HG03060 (cell line): ENCODE measurements around the gene TRAF6.
"Not testable (repeated sequence)": the region's sequence is repeated elsewhere in the genome, so short reads cannot be mapped to it uniquely, and the experiment has no call there.

Source experiments
- ATAC-seq: cut with Tn5 transposase; IDR thresholded peaks from one replicate; pipeline ENCODE4 v1.9.1; 2021; ENCODE audit warnings: low read depth, moderate number of reproducible peaks; ENCODE audit not compliant: unreplicated experiment

TRAF6 gene

GRCh38 chr11:36498721-36499120, 11.4 kb downstream of the TRAF6 start:
- ATAC-seq = no peak

DNA sequence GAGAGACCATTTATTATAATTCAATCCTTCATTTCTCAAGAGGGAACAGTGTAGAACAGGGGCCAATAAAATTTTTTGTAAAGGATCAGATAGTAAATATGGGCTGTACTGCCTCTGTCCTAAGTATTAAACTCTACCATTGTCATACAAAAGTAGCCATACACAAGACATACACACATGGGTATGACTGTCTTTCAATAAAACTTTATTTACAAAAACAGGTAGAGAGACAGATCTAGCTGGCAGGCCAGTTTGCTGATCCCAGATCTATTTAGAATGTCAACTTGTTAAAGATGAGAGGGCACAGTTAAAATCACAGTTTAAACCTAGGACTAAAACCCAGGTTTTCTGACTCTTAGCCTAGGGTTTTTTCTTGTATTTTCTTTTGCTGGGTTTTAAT, 16.7 kb downstream of the TRAF6 start:
- no peak for ATAC-seq

- ATAC-seq = no peak
Observed at GRCh38 chr11:36492724-36493304, 17.3 kb downstream of the TRAF6 start.

DNA sequence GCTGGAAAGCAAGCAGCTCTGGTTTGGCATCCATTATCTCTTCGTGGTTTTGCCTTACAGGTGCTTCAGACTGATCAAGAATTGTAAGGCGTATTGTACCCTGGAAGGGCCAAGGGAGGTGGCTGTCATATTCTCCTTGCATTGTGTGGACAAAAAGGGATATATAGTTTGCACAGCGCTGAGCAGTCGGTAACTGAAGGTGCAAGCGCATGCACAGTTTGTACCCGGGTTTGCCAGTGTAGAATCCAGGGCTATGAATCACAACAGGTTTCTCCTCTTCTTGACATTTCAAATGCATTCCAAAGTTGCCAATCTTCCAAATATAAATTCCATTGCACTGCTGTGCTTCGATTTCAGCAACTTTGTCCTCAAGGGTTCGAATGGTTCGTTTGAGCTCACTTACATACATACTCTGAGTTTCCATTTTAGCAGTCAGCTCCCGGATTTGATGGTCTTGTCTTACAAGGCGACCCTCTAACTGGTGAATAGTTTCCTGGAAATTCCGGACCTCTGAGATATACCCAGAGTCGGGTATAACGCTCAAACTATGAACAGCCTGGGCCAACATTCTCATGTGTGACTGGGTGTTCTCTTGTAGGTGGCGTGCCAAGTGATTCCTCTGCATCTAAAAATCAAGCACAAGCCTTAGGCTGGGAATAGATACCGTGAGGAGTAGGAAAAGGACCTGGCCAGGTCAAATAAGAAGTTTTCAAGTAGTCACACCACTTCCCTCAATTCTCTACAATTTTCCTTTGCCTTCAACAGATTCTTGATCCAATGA, 19.9 kb downstream of the TRAF6 start:
- no peak for ATAC-seq

DNA sequence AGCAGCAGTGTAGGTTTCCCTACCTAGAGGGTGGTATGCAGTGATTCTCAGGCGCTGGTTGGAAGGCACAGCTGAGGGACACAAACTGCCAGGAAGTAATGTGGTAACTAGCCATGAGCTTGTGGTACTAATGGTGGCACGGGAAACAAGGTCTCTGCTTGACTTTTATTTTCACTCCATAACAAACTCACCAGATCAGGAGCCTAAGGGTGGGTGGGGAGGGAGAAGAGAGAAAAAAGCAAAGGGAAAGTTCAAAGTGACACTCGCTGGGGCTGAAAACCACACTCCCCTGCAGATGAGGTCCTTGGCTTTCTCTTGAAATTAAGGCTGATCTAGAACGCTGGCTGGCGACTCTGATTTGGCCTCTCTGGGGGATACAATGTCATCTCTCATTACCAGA, 22.0 kb downstream of the TRAF6 start:
- ATAC-seq = no peak

DNA sequence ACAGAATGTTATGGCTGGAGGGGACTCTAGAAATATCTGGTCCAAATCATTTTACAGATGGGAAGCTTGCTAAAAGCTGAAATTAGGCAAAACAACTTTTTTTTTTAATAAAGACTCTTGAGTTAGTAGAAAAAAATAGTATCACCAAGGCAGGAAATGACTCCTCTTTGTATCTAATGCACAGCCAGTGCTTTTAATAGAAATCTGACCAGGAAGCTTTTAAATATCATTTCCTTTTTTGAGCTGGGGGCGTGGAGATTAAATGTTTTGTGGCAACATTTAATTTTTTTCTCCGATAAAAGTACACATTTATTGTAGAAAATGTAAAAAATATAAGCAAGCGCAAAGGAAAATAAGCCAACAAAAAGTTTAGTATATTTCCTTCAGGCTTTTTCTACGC, 22.5 kb downstream of the TRAF6 start:
- no peak for ATAC-seq

DNA sequence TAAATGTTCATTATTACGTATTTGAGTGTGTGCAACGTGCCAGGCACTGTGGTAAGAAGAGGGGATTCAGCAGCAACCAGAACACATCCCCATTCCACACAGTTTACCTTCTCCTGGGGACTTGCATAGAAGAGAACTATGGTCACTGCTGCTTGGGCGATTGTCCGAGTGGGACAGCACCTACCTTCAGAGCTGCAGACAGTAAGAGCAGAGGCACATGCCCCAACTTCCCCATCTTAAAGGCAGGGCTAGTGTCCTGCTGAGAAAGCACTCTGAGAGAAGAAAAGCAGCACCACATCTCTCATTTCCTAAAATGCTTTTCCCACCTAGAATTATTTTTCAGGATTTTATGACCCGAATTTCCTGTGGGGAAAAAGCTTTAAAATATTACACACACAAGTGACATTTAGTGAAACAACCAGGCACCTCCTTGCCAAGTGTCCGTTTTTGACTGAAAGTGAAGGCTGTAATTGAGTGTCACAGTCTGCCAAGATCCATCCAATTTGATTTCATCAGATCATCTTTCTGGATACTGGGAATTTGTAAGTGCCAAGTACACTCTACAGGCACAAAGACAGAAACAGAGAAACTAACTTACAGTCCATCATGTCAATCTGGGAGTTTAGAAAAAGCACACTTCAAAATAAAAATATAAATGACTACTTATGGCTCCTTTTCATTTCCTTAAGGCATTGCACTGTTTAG, 24.6 kb downstream of the TRAF6 start:
- ATAC-seq = no peak

DNA sequence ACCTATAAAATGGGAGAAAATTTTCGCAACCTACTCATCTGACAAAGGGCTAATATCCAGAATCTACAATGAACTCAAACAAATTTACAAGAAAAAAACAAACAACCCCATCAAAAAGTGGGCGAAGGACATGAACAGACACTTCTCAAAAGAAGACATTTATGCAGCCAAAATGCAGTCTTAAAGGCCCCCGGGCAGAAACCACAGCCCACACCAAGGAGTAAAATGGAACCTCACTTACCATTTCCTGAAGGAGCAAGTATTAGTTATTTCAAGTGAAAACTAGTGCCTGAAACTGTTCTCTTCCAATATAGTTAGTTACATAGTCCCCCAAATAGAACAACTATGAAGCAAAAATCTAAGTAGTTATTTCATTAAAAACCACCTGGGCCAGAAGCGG, 27.0 kb downstream of the TRAF6 start:
- ATAC-seq = not testable (repeated sequence)

GRCh38 chr11:36480833-36481232, 29.2 kb downstream of the TRAF6 start:
- ATAC-seq = no peak

GRCh38 chr11:36478700-36479329, 31.3 kb downstream of the TRAF6 start:
- ATAC-seq = no peak

DNA sequence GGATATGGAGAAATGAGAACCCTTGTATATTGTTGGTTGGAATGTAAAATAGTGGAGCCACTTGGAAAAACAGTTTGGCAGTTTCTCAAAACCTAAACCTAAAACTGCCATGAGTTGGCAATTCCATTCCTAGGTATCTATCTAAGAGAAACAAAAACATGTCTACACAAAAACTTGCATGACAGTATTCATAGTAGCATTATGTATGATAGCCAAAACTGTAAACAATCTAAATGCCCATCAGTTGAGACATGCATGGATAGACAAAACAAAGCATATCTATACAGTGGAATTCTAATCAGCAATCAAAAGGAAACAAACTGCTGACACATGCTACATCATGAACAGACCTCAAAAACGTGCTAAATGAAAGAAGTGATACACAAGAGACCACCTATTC, 34.9 kb downstream of the TRAF6 start:
- no peak for ATAC-seq

GRCh38 chr11:36471577-36471976, 38.5 kb downstream of the TRAF6 start:
- ATAC-seq = no peak

GRCh38 chr11:36469881-36470802, 39.9 kb downstream of the TRAF6 start:
- no peak for ATAC-seq

DNA sequence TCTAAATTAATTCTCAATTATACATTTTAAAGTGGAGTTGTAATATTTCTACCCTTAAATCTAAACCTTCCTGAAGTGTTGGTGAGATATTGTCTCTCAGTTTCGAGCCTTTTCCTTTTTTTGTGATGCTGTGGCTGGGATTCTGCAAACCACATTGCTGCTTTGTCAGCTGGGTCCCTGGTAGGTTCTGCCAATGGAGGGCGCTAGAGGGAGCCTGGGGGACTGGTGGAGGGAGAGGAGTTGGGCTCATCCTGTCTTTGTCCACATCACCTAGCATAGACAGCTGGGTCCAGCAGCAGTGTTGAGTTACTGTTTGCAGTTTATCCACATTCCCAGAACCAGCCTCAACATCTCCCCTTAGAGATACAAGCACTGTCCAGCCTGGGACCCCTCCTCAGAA, 41.0 kb downstream of the TRAF6 start:
- ATAC-seq = no peak

GRCh38 chr11:36467916-36468315, 42.2 kb downstream of the TRAF6 start:
- ATAC-seq = no peak

- ATAC-seq = no peak
Observed at GRCh38 chr11:36467012-36467411, 43.1 kb downstream of the TRAF6 start.

- no peak for ATAC-seq
Observed at GRCh38 chr11:36465449-36466163, 44.5 kb downstream of the TRAF6 start.

GRCh38 chr11:36464720-36465119, 45.4 kb downstream of the TRAF6 start:
- no peak for ATAC-seq

DNA sequence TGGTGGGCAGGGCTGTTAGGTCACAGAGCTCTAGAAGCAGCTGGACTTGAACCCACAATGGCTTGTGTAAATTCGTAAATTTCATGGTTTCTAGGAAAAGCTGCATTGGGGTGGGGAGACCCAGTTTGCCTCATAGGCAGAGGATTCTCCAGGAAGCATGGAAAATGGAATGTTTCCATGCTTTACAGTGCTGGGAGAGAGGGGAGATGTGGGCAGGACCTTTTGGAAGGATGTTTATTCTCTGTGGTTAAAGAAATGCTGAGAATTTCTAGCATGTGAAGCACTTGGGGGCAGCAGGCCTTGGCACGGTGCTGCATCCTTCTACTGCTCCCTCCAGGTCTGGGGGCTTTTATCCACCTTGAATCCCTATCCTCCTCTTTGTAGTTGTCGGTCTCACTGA, 46.3 kb downstream of the TRAF6 start:
- no peak for ATAC-seq

GRCh38 chr11:36462321-36462720, 47.8 kb downstream of the TRAF6 start:
- ATAC-seq = no peak
